MCF 10A (cell line): ENCODE measurements around the gene PXK. TPM values are rescaled to one million over a fixed set of nuclear protein-coding genes. Genes with fewer than 3 reads are reported as not detected.

ENCODE experiments used
- BruUV-seq: library from RNA; stranded (reverse); fragments of 400-500 nt; replicated peaks from 2 replicates; lab custom pipeline; 2021; lab: Mats Ljungman, UMichigan
- CTCF ChIA-PET: fragments of 300-600 bp; sonication (Branson Sonifier 250); formaldehyde crosslinking; extraction: SDS; loops from one replicate; lab custom pipeline; 2021; ENCODE audit warnings: antibody characterized with exemption, inconsistent platforms; lab: Yijun Ruan, JAX
- POLR2A ChIA-PET: fragments of 300-600, 350-650 bp; sonication (Branson Sonifier 250); formaldehyde crosslinking; extraction: SDS; loops from one replicate; lab custom pipeline; 2020; ENCODE audit warnings: antibody characterized with exemption, inconsistent platforms; lab: Yijun Ruan, JAX
- DNase-seq: peaks from one replicate; pipeline ENCODE4 v3.0.0-alpha.2; 2018; ENCODE audit not compliant: unreplicated experiment
- H3K27ac Mint-ChIP-seq: one replicate; pipeline ENCODE4 v1.8.0; 2022; ENCODE audit warnings: mild to moderate bottlenecking, low read depth, mixed read lengths; ENCODE audit not compliant: unreplicated experiment
- H3K27me3 Mint-ChIP-seq: one replicate; pipeline ENCODE4 v1.8.0; 2022; ENCODE audit warnings: mixed read lengths; ENCODE audit not compliant: insufficient read depth, unreplicated experiment
- H3K36me3 Mint-ChIP-seq: one replicate; pipeline ENCODE4 v1.8.0; 2022; ENCODE audit warnings: mild to moderate bottlenecking, moderate library complexity, mixed read lengths; ENCODE audit not compliant: insufficient read depth, unreplicated experiment
- H3K4me1 Mint-ChIP-seq: one replicate; pipeline ENCODE4 v1.8.0; 2022; ENCODE audit warnings: mixed read lengths; ENCODE audit not compliant: insufficient read depth, unreplicated experiment
- H3K4me3 Mint-ChIP-seq: one replicate; pipeline ENCODE4 v1.8.0; 2022; ENCODE audit warnings: mild to moderate bottlenecking, moderate library complexity, mixed read lengths; ENCODE audit not compliant: unreplicated experiment
- H3K9me3 Mint-ChIP-seq: one replicate; pipeline ENCODE4 v1.8.0; 2022; ENCODE audit warnings: mixed read lengths; ENCODE audit not compliant: unreplicated experiment
- intact Hi-C: fragments of 100-400 bp; cut with micrococcal nuclease; formaldehyde crosslinking; loops from 2 replicates; pipeline ENCODE4 v1.14.1; 2022
- total RNA-seq: library from RNA; stranded (reverse); gene quantifications from 2 replicates; pipeline ENCODE4 v1.2.3, GENCODE V29; 2022
- TF ChIP-seq, protein P1 (sequence below): fragments of 200-600 bp; IDR thresholded peaks from one replicate; pipeline ENCODE4 v1.8.0; 2022; ENCODE audit warnings: antibody characterized with exemption, mild to moderate bottlenecking; ENCODE audit not compliant: unreplicated experiment

PXK gene
- total RNA-seq, 1 experiment from 2014 or later: 62.2 TPM

- intact Hi-C loops: no loop called here
- Mint-ChIP-seq H3K4me1 (no peaks in the 10 kb centered on the region), H3K27ac (peak overlapping the region; percentile 19), H3K9me3 (no peaks in the 10 kb centered on the region), H3K4me3 (no peak overlapping the region), H3K27me3 (peaks cover 11% of the 10 kb centered on the region), H3K36me3 (no peaks in the 10 kb centered on the region)
- no peak for DNase-seq
- TF ChIP-seq, protein P1, sequence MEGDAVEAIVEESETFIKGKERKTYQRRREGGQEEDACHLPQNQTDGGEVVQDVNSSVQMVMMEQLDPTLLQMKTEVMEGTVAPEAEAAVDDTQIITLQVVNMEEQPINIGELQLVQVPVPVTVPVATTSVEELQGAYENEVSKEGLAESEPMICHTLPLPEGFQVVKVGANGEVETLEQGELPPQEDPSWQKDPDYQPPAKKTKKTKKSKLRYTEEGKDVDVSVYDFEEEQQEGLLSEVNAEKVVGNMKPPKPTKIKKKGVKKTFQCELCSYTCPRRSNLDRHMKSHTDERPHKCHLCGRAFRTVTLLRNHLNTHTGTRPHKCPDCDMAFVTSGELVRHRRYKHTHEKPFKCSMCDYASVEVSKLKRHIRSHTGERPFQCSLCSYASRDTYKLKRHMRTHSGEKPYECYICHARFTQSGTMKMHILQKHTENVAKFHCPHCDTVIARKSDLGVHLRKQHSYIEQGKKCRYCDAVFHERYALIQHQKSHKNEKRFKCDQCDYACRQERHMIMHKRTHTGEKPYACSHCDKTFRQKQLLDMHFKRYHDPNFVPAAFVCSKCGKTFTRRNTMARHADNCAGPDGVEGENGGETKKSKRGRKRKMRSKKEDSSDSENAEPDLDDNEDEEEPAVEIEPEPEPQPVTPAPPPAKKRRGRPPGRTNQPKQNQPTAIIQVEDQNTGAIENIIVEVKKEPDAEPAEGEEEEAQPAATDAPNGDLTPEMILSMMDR: no peak
- BruUV-seq: no TSS peak
- POLR2A ChIA-PET: interaction anchor here (0.5 to 5.5 kb wide), 2 partner anchors 16 to 111 kb away, joined by 3 to 71 read pairs; no protein-coding TSS in a partner anchor
- CTCF ChIA-PET: interaction anchor here (0.6 to 10.5 kb wide), 13 partner anchors 8 to 1129 kb away, joined by 3 to 254 read pairs (median 8); partner anchors contain the start of genes HTD2 and RPP14
These were observed 34.5 kb upstream of the PXK start for GRCh38 chr3:58298190-58298589.

GRCh38 chr3:58299075-58299474 is 33.6 kb upstream of the PXK start:
- CTCF ChIA-PET: interaction anchor here (0.8 to 10.5 kb wide), 19 partner anchors 7 to 293 kb away, joined by 3 to 254 read pairs (median 6); no protein-coding TSS in a partner anchor
- no TSS peak for BruUV-seq
- intact Hi-C loops: no loop called here
- DNase-seq: no peak
- no peaks in the 10 kb centered on the region for H3K36me3 Mint-ChIP-seq
- H3K4me3 Mint-ChIP-seq: no peak overlapping the region
- POLR2A ChIA-PET: interaction anchor here (1.7 to 5.5 kb wide), 2 partner anchors 61 to 112 kb away, joined by 9 to 71 read pairs; partner anchors contain the start of gene ABHD6
- no peaks in the 10 kb centered on the region for H3K9me3 Mint-ChIP-seq
- H3K27ac Mint-ChIP-seq: no peak overlapping the region
- H3K27me3 Mint-ChIP-seq: peaks cover 11% of the 10 kb centered on the region
- no peaks in the 10 kb centered on the region for H3K4me1 Mint-ChIP-seq
- TF ChIP-seq, protein P1: no peak

DNA sequence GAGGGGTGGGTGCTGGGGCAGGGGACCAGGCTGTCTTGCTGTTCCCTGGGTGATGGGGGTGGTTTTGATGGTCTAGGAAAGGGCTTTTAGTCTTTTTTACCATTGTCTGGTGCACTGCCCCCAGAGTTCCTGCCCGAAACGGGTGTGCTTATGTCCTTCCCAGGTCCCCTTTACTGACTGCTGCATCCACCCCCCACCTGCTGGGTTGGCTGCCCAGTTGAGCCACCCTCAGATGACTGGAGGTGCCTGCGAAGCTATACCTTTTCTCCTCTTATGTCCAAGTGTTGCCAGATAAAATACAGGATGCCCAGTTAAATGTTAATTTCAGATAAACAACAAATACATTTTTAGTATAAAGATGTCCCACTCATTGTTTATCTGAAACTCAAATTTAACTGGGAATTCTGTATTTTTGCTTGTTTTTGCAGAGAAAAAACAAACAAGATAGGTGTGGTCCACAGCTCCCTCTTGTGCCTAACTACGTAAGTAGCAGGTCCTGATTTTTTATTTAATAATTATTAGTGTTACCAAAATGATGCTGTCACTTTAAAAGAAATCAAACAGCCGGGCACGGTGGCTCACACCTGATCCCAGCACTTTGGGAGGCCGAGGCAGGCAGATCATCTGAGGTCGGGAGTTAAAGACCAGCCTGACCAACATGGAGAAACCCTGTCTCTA is 32.7 kb upstream of the PXK start:
- Mint-ChIP-seq H3K27ac (no peak overlapping the region), H3K27me3 (peaks cover 11% of the 10 kb centered on the region), H3K4me1 (no peaks in the 10 kb centered on the region), H3K4me3 (no peak overlapping the region), H3K36me3 (no peaks in the 10 kb centered on the region), H3K9me3 (no peaks in the 10 kb centered on the region)
- peak; percentile 38 for DNase-seq
- TF ChIP-seq, protein P1: peak; percentile 54
- intact Hi-C loops: loop anchor here (1.0 to 10.0 kb wide), 4 partner anchors 63 to 345 kb away; partner anchors contain the start of gene ABHD6
- POLR2A ChIA-PET: interaction anchor here (0.9 to 5.5 kb wide), 6 partner anchors 34 to 113 kb away, joined by 3 to 71 read pairs (median 7); partner anchors contain the start of gene ABHD6
- CTCF ChIA-PET: interaction anchor here (0.6 to 10.5 kb wide), 28 partner anchors 8 to 294 kb away, joined by 3 to 254 read pairs (median 5); no protein-coding TSS in a partner anchor
- BruUV-seq: no TSS peak
